ELF-1 (cell line): ENCODE measurements around the gene WDR33.

Experiments
- DNase-seq: peaks from one replicate; pipeline ENCODE4 v3.0.0-alpha.2; 2016; ENCODE audit warnings: low read depth, low spot score

Gene WDR33

GRCh38 chr2:127672341-127673224, 138.4 kb downstream of the WDR33 start:
- DNase-seq, result no peak

- DNase-seq, result no peak
Measured at GRCh38 chr2:127671557-127672302, 139.2 kb downstream of the WDR33 start.

- no peak for DNase-seq
Measured at GRCh38 chr2:127670957-127671290, 140.0 kb downstream of the WDR33 start.

GRCh38 chr2:127670055-127670956, 140.7 kb downstream of the WDR33 start:
- no peak for DNase-seq

- DNase-seq, result no peak
Measured at GRCh38 chr2:127669056-127669455, 141.9 kb downstream of the WDR33 start.

GRCh38 chr2:127665267-127665893, 145.6 kb downstream of the WDR33 start:
- DNase-seq, result no peak

GRCh38 chr2:127664895-127665225, 146.1 kb downstream of the WDR33 start:
- DNase-seq, result no peak

GRCh38 chr2:127664065-127664894, 146.7 kb downstream of the WDR33 start:
- no peak for DNase-seq

GRCh38 chr2:127663566-127664064, 147.4 kb downstream of the WDR33 start:
- no peak for DNase-seq

- no peak for DNase-seq
Measured at GRCh38 chr2:127662937-127663565, 147.9 kb downstream of the WDR33 start.

GRCh38 chr2:127661949-127662510, 148.9 kb downstream of the WDR33 start:
- no peak for DNase-seq

GRCh38 chr2:127661072-127661649, 149.8 kb downstream of the WDR33 start:
- peak; percentile 79 for DNase-seq

- no peak for DNase-seq
Measured at GRCh38 chr2:127660291-127660578, 150.7 kb downstream of the WDR33 start.

- no peak for DNase-seq
Measured at GRCh38 chr2:127659408-127660290, 151.3 kb downstream of the WDR33 start.

- DNase-seq, result no peak
Measured at GRCh38 chr2:127658641-127659407, 152.1 kb downstream of the WDR33 start.

GRCh38 chr2:127658146-127658545, 152.8 kb downstream of the WDR33 start:
- DNase-seq, result no peak

GRCh38 chr2:127657232-127657595, 153.8 kb downstream of the WDR33 start:
- no peak for DNase-seq
